GM18526 (cell line): Measurements from ENCODE around the gene RALGDS.

Experiments
- POLR2A ChIP-seq: IDR thresholded peaks from 3 replicates; pipeline ENCODE4 v1.6.1; 2011; ENCODE audit not compliant: insufficient read length; ENCODE audit errors: extremely low read depth

RALGDS gene

GRCh38 chr9:133121198-133121914, at the start of gene RALGDS:
TSS of gene RALGDS (minus strand) at chr9:133121240. CDS start at chr9:133121154, 86 bp downstream.
- no peak for TF ChIP-seq POLR2A

- TF ChIP-seq POLR2A, result no peak
Measured at GRCh38 chr9:133170716-133171115, 49.7 kb upstream of the RALGDS start.

GRCh38 chr9:133169102-133169501, 48.1 kb upstream of the RALGDS start:
- TF ChIP-seq POLR2A, result no peak

GRCh38 chr9:133168432-133168831, 47.4 kb upstream of the RALGDS start:
- TF ChIP-seq POLR2A, result no peak

GRCh38 chr9:133167769-133168168, 46.7 kb upstream of the RALGDS start:
- no peak for TF ChIP-seq POLR2A

GRCh38 chr9:133167096-133167730, 46.2 kb upstream of the RALGDS start:
- no peak for TF ChIP-seq POLR2A

GRCh38 chr9:133166392-133166791, 45.4 kb upstream of the RALGDS start:
- TF ChIP-seq POLR2A, result no peak

- no peak for TF ChIP-seq POLR2A
Measured at GRCh38 chr9:133165452-133165730, 44.4 kb upstream of the RALGDS start.

GRCh38 chr9:133164191-133164590, 43.2 kb upstream of the RALGDS start:
- no peak for TF ChIP-seq POLR2A

- peak; percentile 46 for TF ChIP-seq POLR2A
Measured at GRCh38 chr9:133163504-133164172, 42.6 kb upstream of the RALGDS start, which contains the start of gene GBGT1. TSS of gene GBGT1 (minus strand) at chr9:133163914. CDS start at chr9:133162412, 1,502 bp downstream.

GRCh38 chr9:133162861-133163503, 41.9 kb upstream of the RALGDS start:
- TF ChIP-seq POLR2A, result no peak

GRCh38 chr9:133161547-133161950, 40.5 kb upstream of the RALGDS start:
- TF ChIP-seq POLR2A, result no peak

GRCh38 chr9:133160742-133161546, 39.9 kb upstream of the RALGDS start:
- TF ChIP-seq POLR2A, result no peak

- TF ChIP-seq POLR2A, result no peak
Measured at GRCh38 chr9:133158695-133159094, 37.7 kb upstream of the RALGDS start.

- TF ChIP-seq POLR2A, result no peak
Measured at GRCh38 chr9:133155156-133155555, 34.1 kb upstream of the RALGDS start.
